ENCODE results near the gene DCLK3. TPM values are rescaled to one million over a fixed set of nuclear protein-coding genes. Genes with fewer than 3 reads are reported as not detected.

DCLK3 gene
- total RNA-seq, 3 donors from 2014 or later (not counting 1 experiment from before 2014, with no cell fraction given), result not detected

GRCh38 chr3:36738702-36739101 lies 25.7 kb downstream of the DCLK3 start:
- H3K9me3 ChIP-seq (ENCODE audit: control insufficient read depth, insufficient read depth, low read length), result no peaks in the 10 kb centered on the region
- no peak overlapping the region for H3K4me3 ChIP-seq (ENCODE audit: low read length)
- no peak for DNase-seq
- no peaks in the 10 kb centered on the region for H3K4me1 ChIP-seq (ENCODE audit: control insufficient read depth, insufficient read depth, low read length)
- Mint-ChIP-seq H3K9me3 (no peaks in the 10 kb centered on the region), H3K4me3 (no peak overlapping the region), H3K36me3 (no peaks in the 10 kb centered on the region), H3K4me1 (no peaks in the 10 kb centered on the region), H3K27ac (no peak overlapping the region), H3K27me3 (ENCODE audit: low read depth in 2 of 2) (peaks cover 7 to 9% of the 10 kb centered on the region in 2 donors)
- no peak for ATAC-seq
- H3K36me3 ChIP-seq (ENCODE audit: control insufficient read depth, insufficient read depth, low read length), result no peaks in the 10 kb centered on the region
- no peak overlapping the region for H3K27ac ChIP-seq (ENCODE audit: low read length)
- TF ChIP-seq CTCF (IDR thresholded peaks at IDR 0.05), result no peak
- 90% methylated on average over 16 of the region's 16 CpGs for WGBS (ENCODE audit: insufficient coverage)
- intact Hi-C loops (cut with micrococcal nuclease), result no loop called here
- no peaks in the 10 kb centered on the region for H3K27me3 ChIP-seq (ENCODE audit: control insufficient read depth, insufficient read depth, low read length)

GRCh38 chr3:36736301-36736700 lies 28.1 kb downstream of the DCLK3 start:
- 22% methylated on average over 1 of the region's 1 CpG for WGBS (ENCODE audit: insufficient coverage)
- Histone ChIP-seq H3K36me3 (ENCODE audit: control insufficient read depth, insufficient read depth, low read length) (no peaks in the 10 kb centered on the region), H3K4me3 (ENCODE audit: low read length) (no peak overlapping the region), H3K4me1 (ENCODE audit: control insufficient read depth, insufficient read depth, low read length) (no peaks in the 10 kb centered on the region), H3K27me3 (ENCODE audit: control insufficient read depth, insufficient read depth, low read length) (no peaks in the 10 kb centered on the region), H3K9me3 (ENCODE audit: control insufficient read depth, insufficient read depth, low read length) (no peaks in the 10 kb centered on the region), H3K27ac (ENCODE audit: low read length) (no peak overlapping the region)
- no peaks in the 10 kb centered on the region for H3K4me1 Mint-ChIP-seq
- H3K4me3 Mint-ChIP-seq, result no peak overlapping the region
- H3K27me3 Mint-ChIP-seq (ENCODE audit: low read depth in 2 of 2), result peaks cover 7 to 14% of the 10 kb centered on the region in 2 donors
- ATAC-seq (peak in 1 of 3 donors; percentile 18), DNase-seq (no peak)
- H3K36me3 Mint-ChIP-seq, result no peaks in the 10 kb centered on the region
- intact Hi-C loops (cut with micrococcal nuclease), result no loop called here
- H3K9me3 Mint-ChIP-seq, result no peaks in the 10 kb centered on the region
- TF ChIP-seq CTCF (IDR thresholded peaks at IDR 0.05), result no peak
- H3K27ac Mint-ChIP-seq, result no peak overlapping the region

GRCh38 chr3:36734742-36735141 lies 29.6 kb downstream of the DCLK3 start:
- Histone ChIP-seq H3K4me1 (ENCODE audit: control insufficient read depth, insufficient read depth, low read length) (no peaks in the 10 kb centered on the region), H3K27ac (ENCODE audit: low read length) (no peak overlapping the region), H3K36me3 (ENCODE audit: control insufficient read depth, insufficient read depth, low read length) (no peaks in the 10 kb centered on the region), H3K27me3 (ENCODE audit: control insufficient read depth, insufficient read depth, low read length) (no peaks in the 10 kb centered on the region), H3K4me3 (ENCODE audit: low read length) (no peak overlapping the region), H3K9me3 (ENCODE audit: control insufficient read depth, insufficient read depth, low read length) (no peaks in the 10 kb centered on the region)
- H3K4me3 Mint-ChIP-seq, result no peak overlapping the region
- ATAC-seq (no peak), DNase-seq (no peak)
- H3K4me1 Mint-ChIP-seq, result no peaks in the 10 kb centered on the region
- TF ChIP-seq CTCF (IDR thresholded peaks at IDR 0.05), result no peak
- 86% methylated on average over 2 of the region's 2 CpGs for WGBS (ENCODE audit: insufficient coverage)
- H3K36me3 Mint-ChIP-seq, result no peaks in the 10 kb centered on the region
- intact Hi-C loops (cut with micrococcal nuclease), result no loop called here
- peaks cover 0 to 16% of the 10 kb centered on the region in 2 donors for H3K27me3 Mint-ChIP-seq (ENCODE audit: low read depth in 2 of 2)
- H3K9me3 Mint-ChIP-seq, result no peaks in the 10 kb centered on the region
- H3K27ac Mint-ChIP-seq, result no peak overlapping the region

GRCh38 chr3:36733723-36734122 lies 30.6 kb downstream of the DCLK3 start:
- no peak for TF ChIP-seq CTCF (IDR thresholded peaks at IDR 0.05)
- Histone ChIP-seq H3K36me3 (ENCODE audit: control insufficient read depth, insufficient read depth, low read length) (no peaks in the 10 kb centered on the region), H3K27me3 (ENCODE audit: control insufficient read depth, insufficient read depth, low read length) (no peaks in the 10 kb centered on the region), H3K4me1 (ENCODE audit: control insufficient read depth, insufficient read depth, low read length) (no peaks in the 10 kb centered on the region), H3K4me3 (ENCODE audit: low read length) (no peak overlapping the region), H3K27ac (ENCODE audit: low read length) (no peak overlapping the region), H3K9me3 (ENCODE audit: control insufficient read depth, insufficient read depth, low read length) (no peaks in the 10 kb centered on the region)
- ATAC-seq (no peak), DNase-seq (no peak)
- WGBS (ENCODE audit: insufficient coverage), result 100% methylated on average over 1 of the region's 1 CpG
- Mint-ChIP-seq H3K36me3 (no peaks in the 10 kb centered on the region), H3K27ac (no peak overlapping the region), H3K4me1 (no peaks in the 10 kb centered on the region), H3K9me3 (no peaks in the 10 kb centered on the region), H3K4me3 (no peak overlapping the region), H3K27me3 (ENCODE audit: low read depth in 2 of 2) (peaks cover 0 to 17% of the 10 kb centered on the region in 2 donors)
- intact Hi-C loops (cut with micrococcal nuclease), result no loop called here
